Liver (tissue), 9 donors: Measurements from ENCODE around the gene PARVG. TPM values are rescaled to one million over a fixed set of nuclear protein-coding genes. Genes with fewer than 3 reads are reported as not detected.

Source experiments
- DNase-seq: peaks from one replicate; pipeline ENCODE4 v3.0.0-alpha.2; 2017; ENCODE audit warnings: low spot score
- H3K27ac ChIP-seq, 2 donors: one replicate each; pipeline ENCODE4 v1.7.0; 2013; ENCODE audit warnings: inconsistent platforms in 2 of 2, low read length in 2 of 2, control low read depth in 1 of 2, low read depth in 1 of 2, mild to moderate bottlenecking in 1 of 2
- H3K27me3 ChIP-seq, 4 donors: one replicate each; pipeline versions ENCODE4 v1.6.1 to v1.7.0; 2013; ENCODE audit warnings: low read length in 3 of 4, inconsistent platforms in 1 of 4, mild to moderate bottlenecking in 1 of 4, moderate library complexity in 1 of 4; ENCODE audit not compliant: control insufficient read depth in 4 of 4, insufficient read depth in 4 of 4
- H3K36me3 ChIP-seq, 4 donors: one replicate each; pipeline versions ENCODE4 v1.6.1 to v1.7.0; 2013; ENCODE audit warnings: low read length in 3 of 4, mild to moderate bottlenecking in 3 of 4, low read depth in 1 of 4, moderate library complexity in 1 of 4; ENCODE audit not compliant: control insufficient read depth in 4 of 4, insufficient read depth in 3 of 4
- H3K4me1 ChIP-seq, 4 donors: one replicate each; pipeline versions ENCODE4 v1.6.1 to v1.7.0; 2013; ENCODE audit warnings: low read length in 3 of 4, mild to moderate bottlenecking in 3 of 4, moderate library complexity in 1 of 4; ENCODE audit not compliant: control insufficient read depth in 4 of 4, insufficient read depth in 4 of 4
- H3K4me3 ChIP-seq, 3 donors: one replicate each; pipeline versions ENCODE4 v1.6.1 to v1.7.0; 2013; ENCODE audit warnings: low read length in 3 of 3, control low read depth in 1 of 3, low read depth in 1 of 3, mild to moderate bottlenecking in 1 of 3
- H3K9ac ChIP-seq, 2 donors: one replicate each; pipeline ENCODE4 v1.7.0; 2013; ENCODE audit warnings: low read length in 2 of 2, mild to moderate bottlenecking in 2 of 2, moderate library complexity in 2 of 2, control low read depth in 1 of 2, low read depth in 1 of 2
- H3K9me3 ChIP-seq, 4 donors: one replicate each; pipeline versions ENCODE4 v1.6.1 to v1.7.0; 2013; ENCODE audit warnings: low read length in 3 of 4; ENCODE audit not compliant: control insufficient read depth in 4 of 4
- EGR1 ChIP-seq, 2 donors: IDR thresholded peaks; 2 replicates each; pipeline ENCODE4 v1.6.1; 2016 to 2018; ENCODE audit warnings: antibody characterized with exemption in 2 of 2, low read depth in 2 of 2
- FOXA1 ChIP-seq: IDR thresholded peaks from 2 replicates; pipeline ENCODE4 v1.6.1; 2016; ENCODE audit warnings: antibody characterized with exemption
- FOXA2 ChIP-seq: IDR thresholded peaks from 2 replicates; pipeline ENCODE4 v1.6.1; 2016; ENCODE audit warnings: antibody characterized with exemption
- GABPA ChIP-seq, 2 donors: IDR thresholded peaks in 1 of 2; conservative IDR thresholded peaks in 1 of 2; 2 replicates each; pipeline ENCODE4 v1.6.1; 2016; ENCODE audit warnings: antibody characterized with exemption in 2 of 2, mild to moderate bottlenecking in 1 of 2, moderate library complexity in 1 of 2
- HNF4G ChIP-seq: IDR thresholded peaks from 2 replicates; pipeline ENCODE4 v1.6.1; 2016; ENCODE audit warnings: antibody characterized with exemption
- JUND ChIP-seq, 2 donors: IDR thresholded peaks; 2 replicates each; pipeline ENCODE4 v1.6.1; 2016; ENCODE audit warnings: antibody characterized with exemption in 2 of 2
- NR2F2 ChIP-seq: IDR thresholded peaks from 2 replicates; pipeline ENCODE4 v1.6.1; 2016; ENCODE audit warnings: antibody characterized with exemption
- RAD21 ChIP-seq, 2 donors: IDR thresholded peaks; 2 replicates each; pipeline ENCODE4 v1.6.1; 2016; ENCODE audit warnings: antibody characterized with exemption in 2 of 2, mild to moderate bottlenecking in 2 of 2
- RXRA ChIP-seq, 2 donors: IDR thresholded peaks; 2 replicates each; pipeline ENCODE4 v1.6.1; 2017 to 2018; ENCODE audit warnings: antibody characterized with exemption in 2 of 2, mild to moderate bottlenecking in 1 of 2
- TAF1 ChIP-seq: conservative IDR thresholded peaks from 2 replicates; pipeline ENCODE4 v1.6.1; 2016; ENCODE audit warnings: antibody characterized with exemption, mild to moderate bottlenecking
- YY1 ChIP-seq: IDR thresholded peaks from 2 replicates; pipeline ENCODE4 v1.6.1; 2016; ENCODE audit warnings: antibody characterized with exemption, mild to moderate bottlenecking
- WGBS: extraction: QIAGEN DNeasy Blood & Tissue Kit; methylation state at CpG from one replicate; pipeline ENCODE4 v1.1.7; 2013; 5-methylcytosine and 5-hydroxymethylcytosine counted together
- polyA plus RNA-seq, 2 donors: library from polyadenylated mRNA; stranded (reverse) in 1 of 2; unstranded in 1 of 2; fragments of 200-250 nt in 1 of 2; fragments of >200 nt in 1 of 2; fragmentation: Nextera tagmentation in 1 of 2; extraction: Ambion mirVana in 1 of 2; gene quantifications; one replicate each; pipeline versions ENCODE4 v1.2.1 to v1.2.3, GENCODE V29; 2013 to 2015
- total RNA-seq, 2 donors: library from RNA; depleted of rRNA; stranded (reverse); fragments of >200 nt; gene quantifications; one replicate each; pipeline ENCODE4 v1.2.3, GENCODE V29; 2014
- TF ChIP-seq, protein P1 (sequence below): IDR thresholded peaks from 2 replicates; pipeline ENCODE4 v1.6.1; 2016; ENCODE audit warnings: antibody characterized with exemption
- TF ChIP-seq, protein P2 (sequence below): IDR thresholded peaks from 2 replicates; pipeline ENCODE4 v1.6.1; 2016; ENCODE audit warnings: antibody characterized with exemption, mild to moderate bottlenecking
- TF ChIP-seq, protein P3 (sequence below): IDR thresholded peaks from 2 replicates; pipeline ENCODE4 v1.6.1; 2016; ENCODE audit warnings: antibody characterized with exemption
- donor health status: healthy.
- donor health status: healthy.
- donor health status: healthy.
- donor health status: healthy.
- donor health status: healthy.

The PARVG gene
- total and polyA plus RNA-seq, 4 donors, result 4.0 to 12.1 (median 6.6) TPM

DNA sequence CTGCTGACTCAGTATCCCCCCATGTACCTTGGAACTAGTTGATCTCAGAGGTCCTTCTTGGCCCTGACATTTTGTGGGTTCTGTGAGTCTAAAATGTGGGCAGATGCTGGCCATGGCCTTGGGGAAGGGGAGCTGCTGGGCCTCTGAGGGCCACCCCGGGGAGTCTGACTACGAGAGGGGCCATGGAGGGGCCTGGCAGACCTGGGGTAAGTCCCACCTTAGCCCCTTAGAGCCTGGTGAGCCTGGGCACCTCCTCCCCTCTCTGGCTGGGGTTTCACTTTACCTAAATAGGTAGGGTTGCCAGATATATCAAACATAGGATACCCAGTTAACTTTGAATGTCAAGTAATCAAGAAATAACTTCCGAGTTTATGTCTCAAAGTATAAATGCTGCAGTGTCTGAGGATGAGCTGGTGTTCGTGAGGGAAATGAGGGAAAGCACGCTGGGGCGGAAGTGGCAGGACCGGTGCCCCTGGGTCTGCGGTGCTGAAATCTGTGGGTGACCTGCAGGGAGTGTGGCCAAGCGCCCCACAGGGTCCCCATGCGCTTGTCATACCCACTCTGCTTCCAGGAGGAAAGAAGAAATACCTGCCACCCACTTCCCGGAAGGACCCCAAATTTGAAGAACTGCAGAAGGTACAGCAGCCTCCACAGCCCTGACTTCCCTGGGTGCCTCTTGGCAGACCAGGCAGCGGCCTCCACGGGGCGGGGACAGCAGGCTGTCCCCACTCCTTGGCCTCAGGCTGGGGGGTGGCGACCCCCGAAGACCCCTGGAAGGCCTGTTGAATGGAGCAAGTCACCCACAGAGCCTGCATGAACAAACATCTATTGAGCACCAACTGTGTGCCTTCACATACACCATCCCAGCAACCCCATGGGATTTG lies 4.8 kb downstream of the PARVG start (continued):
- TF ChIP-seq, protein P1, sequence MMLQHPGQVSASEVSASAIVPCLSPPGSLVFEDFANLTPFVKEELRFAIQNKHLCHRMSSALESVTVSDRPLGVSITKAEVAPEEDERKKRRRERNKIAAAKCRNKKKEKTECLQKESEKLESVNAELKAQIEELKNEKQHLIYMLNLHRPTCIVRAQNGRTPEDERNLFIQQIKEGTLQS, result no peak
- TF ChIP-seq RAD21 (IDR thresholded peaks at IDR 0.05), result no peak
- no peak for TF ChIP-seq FOXA1
- TF ChIP-seq EGR1 (IDR thresholded peaks at IDR 0.05; ENCODE audit: low read depth in 2 of 2), result no peak
- TF ChIP-seq FOXA2, result no peak
- no peak for TF ChIP-seq RXRA (IDR thresholded peaks at IDR 0.05)
- no peak for TF ChIP-seq JUND (IDR thresholded peaks at IDR 0.05)

DNA sequence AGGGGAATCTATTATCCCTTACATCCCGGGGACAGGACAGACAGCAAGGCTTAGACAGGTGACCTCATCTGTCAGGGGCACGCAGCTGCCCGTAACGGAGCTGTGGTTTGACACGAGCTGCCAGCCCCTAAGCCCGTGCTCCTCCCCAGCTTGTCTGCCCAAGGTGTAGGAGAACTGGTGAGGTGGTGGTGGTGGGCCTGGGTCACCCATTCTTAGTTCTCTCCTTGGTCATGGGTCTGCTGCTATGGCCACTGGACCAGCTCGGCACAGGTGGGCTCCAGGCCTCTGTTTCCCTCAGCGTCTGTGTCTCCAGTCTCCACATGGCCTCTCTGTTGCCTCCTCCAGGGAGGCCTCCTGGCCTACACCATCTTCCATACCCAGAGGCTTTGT lies 5.4 kb downstream of the PARVG start:
- Histone ChIP-seq H3K36me3 (no peaks in the 10 kb centered on the region), H3K27me3 (peaks cover 0 to 3% (median 1%) of the 10 kb centered on the region in 4 donors), H3K4me3 (no peak overlapping the region), H3K27ac (no peak overlapping the region), H3K9ac (no peak overlapping the region), H3K9me3 (no peaks in the 10 kb centered on the region), H3K4me1 (no peaks in the 10 kb centered on the region)
- no peak for DNase-seq
- TF ChIP-seq EGR1 (IDR thresholded peaks at IDR 0.05; ENCODE audit: low read depth in 2 of 2) (no peak), GABPA (IDR thresholded peaks at IDR 0.05 in 1 of 2, conservative IDR thresholded peaks at IDR 0.05 in 1 of 2) (no peak), FOXA2 (no peak), RXRA (IDR thresholded peaks at IDR 0.05) (no peak), RAD21 (IDR thresholded peaks at IDR 0.05) (no peak), YY1 (no peak), NR2F2 (no peak), TAF1 (no peak)
- TF ChIP-seq, protein P1, result no peak
- TF ChIP-seq, protein P2, sequence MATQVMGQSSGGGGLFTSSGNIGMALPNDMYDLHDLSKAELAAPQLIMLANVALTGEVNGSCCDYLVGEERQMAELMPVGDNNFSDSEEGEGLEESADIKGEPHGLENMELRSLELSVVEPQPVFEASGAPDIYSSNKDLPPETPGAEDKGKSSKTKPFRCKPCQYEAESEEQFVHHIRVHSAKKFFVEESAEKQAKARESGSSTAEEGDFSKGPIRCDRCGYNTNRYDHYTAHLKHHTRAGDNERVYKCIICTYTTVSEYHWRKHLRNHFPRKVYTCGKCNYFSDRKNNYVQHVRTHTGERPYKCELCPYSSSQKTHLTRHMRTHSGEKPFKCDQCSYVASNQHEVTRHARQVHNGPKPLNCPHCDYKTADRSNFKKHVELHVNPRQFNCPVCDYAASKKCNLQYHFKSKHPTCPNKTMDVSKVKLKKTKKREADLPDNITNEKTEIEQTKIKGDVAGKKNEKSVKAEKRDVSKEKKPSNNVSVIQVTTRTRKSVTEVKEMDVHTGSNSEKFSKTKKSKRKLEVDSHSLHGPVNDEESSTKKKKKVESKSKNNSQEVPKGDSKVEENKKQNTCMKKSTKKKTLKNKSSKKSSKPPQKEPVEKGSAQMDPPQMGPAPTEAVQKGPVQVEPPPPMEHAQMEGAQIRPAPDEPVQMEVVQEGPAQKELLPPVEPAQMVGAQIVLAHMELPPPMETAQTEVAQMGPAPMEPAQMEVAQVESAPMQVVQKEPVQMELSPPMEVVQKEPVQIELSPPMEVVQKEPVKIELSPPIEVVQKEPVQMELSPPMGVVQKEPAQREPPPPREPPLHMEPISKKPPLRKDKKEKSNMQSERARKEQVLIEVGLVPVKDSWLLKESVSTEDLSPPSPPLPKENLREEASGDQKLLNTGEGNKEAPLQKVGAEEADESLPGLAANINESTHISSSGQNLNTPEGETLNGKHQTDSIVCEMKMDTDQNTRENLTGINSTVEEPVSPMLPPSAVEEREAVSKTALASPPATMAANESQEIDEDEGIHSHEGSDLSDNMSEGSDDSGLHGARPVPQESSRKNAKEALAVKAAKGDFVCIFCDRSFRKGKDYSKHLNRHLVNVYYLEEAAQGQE, result no peak
- WGBS, result 86% methylated on average over 8 of the region's 8 CpGs

DNA sequence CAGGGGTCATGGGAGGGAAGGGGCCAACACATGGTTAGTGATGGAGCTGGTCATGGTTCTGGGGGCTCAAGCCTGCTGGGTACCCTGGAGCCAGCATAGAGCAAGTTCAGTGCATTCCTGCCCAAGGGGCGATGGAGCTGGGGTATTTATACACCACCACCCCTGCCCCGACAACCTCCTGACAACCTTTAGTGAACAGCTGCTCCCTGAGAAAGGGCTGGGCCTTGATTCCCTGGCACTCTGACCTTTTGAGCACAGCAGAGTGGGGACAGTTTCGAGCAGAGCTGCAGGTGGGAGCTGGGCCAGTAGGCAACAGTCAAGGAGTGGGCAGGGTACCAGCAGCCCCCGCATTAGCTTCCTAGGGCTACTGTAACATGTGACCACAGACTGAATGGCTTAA lies 6.0 kb downstream of the PARVG start:
- H3K9me3 ChIP-seq, result no peaks in the 10 kb centered on the region
- no peaks in the 10 kb centered on the region for H3K36me3 ChIP-seq
- no peak for TF ChIP-seq YY1
- TF ChIP-seq, protein P3, sequence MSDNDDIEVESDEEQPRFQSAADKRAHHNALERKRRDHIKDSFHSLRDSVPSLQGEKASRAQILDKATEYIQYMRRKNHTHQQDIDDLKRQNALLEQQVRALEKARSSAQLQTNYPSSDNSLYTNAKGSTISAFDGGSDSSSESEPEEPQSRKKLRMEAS, result no peak
- TF ChIP-seq HNF4G, result no peak
- TF ChIP-seq, protein P2, result no peak
- TF ChIP-seq GABPA (IDR thresholded peaks at IDR 0.05 in 1 of 2, conservative IDR thresholded peaks at IDR 0.05 in 1 of 2), result no peak
- no peak for TF ChIP-seq FOXA1
- no peak for TF ChIP-seq FOXA2
- no peak for TF ChIP-seq TAF1
- no peak for DNase-seq
- H3K9ac ChIP-seq, result no peak overlapping the region
- 91% methylated on average over 4 of the region's 4 CpGs for WGBS
- no peak overlapping the region for H3K27ac ChIP-seq
- H3K4me3 ChIP-seq, result no peak overlapping the region
- H3K27me3 ChIP-seq, result peaks cover 0 to 3% (median 1%) of the 10 kb centered on the region in 4 donors
- no peaks in the 10 kb centered on the region for H3K4me1 ChIP-seq
